Neural progenitor cell (in vitro differentiated cells): ENCODE measurements around the gene PPP1R13L. TPM values are rescaled to one million over a fixed set of nuclear protein-coding genes. Genes with fewer than 3 reads are reported as not detected.
"Not testable (repeated sequence)": the region's sequence is repeated elsewhere in the genome, so short reads cannot be mapped to it uniquely, and the experiment has no call there.

ENCODE experiments used
- DNase-seq: peaks from one replicate; pipeline ENCODE4 v3.0.0-alpha.2; 2016; ENCODE audit warnings: low spot score
- H2AFZ ChIP-seq: fragments of 200-600 bp; sonication (generic); replicated peaks from 2 replicates; pipeline ENCODE4 v1.6.1; 2016; ENCODE audit warnings: antibody characterized with exemption
- H3F3A ChIP-seq: fragments of 200-600 bp; sonication (generic); 2 replicates; pipeline ENCODE4 v1.6.1; 2016; ENCODE audit warnings: antibody characterized with exemption, low read depth
- H3K27ac ChIP-seq: fragments of 200-600 bp; sonication (generic); 2 replicates; pipeline ENCODE4 v1.5.1; 2016; ENCODE audit warnings: mild to moderate bottlenecking
- H3K27me3 ChIP-seq: fragments of 200-600 bp; sonication (generic); 2 replicates; pipeline ENCODE4 v1.6.1; 2016; ENCODE audit warnings: mild to moderate bottlenecking, moderate library complexity
- H3K36me3 ChIP-seq: fragments of 200-600 bp; sonication (generic); 2 replicates; pipeline ENCODE4 v1.5.1; 2016
- H3K4me1 ChIP-seq: fragments of 200-600 bp; sonication (generic); 2 replicates; pipeline ENCODE4 v1.6.1; 2016; ENCODE audit warnings: mixed run types
- H3K4me2 ChIP-seq: fragments of 200-600 bp; sonication (generic); 2 replicates; pipeline ENCODE4 v1.6.1; 2016
- H3K4me3 ChIP-seq: fragments of 200-600 bp; sonication (generic); 2 replicates; pipeline ENCODE4 v1.5.1; 2016
- H3K79me2 ChIP-seq: fragments of 200-600 bp; sonication (generic); 2 replicates; pipeline ENCODE4 v1.6.1; 2016; ENCODE audit warnings: low read depth
- H3K9ac ChIP-seq: fragments of 200-600 bp; sonication (generic); 2 replicates; pipeline ENCODE4 v1.6.1; 2016
- H3K9me3 ChIP-seq: fragments of 200-600 bp; sonication (generic); 2 replicates; pipeline ENCODE4 v1.5.1; 2016; ENCODE audit warnings: low read depth
- H4K20me1 ChIP-seq: fragments of 200-600 bp; sonication (generic); 2 replicates; pipeline ENCODE4 v1.6.1; 2016; ENCODE audit warnings: low read depth
- H3K27ac Mint-ChIP-seq: 3 replicates; pipeline ENCODE4 v1.8.0; 2021; ENCODE audit warnings: mixed read lengths
- H3K27me3 Mint-ChIP-seq: 2 replicates; pipeline ENCODE4 v1.8.0; 2022; ENCODE audit warnings: low read depth, mild to moderate bottlenecking, inconsistent platforms, moderate library complexity, mixed read lengths; ENCODE audit not compliant: insufficient read depth
- H3K36me3 Mint-ChIP-seq: 3 replicates; pipeline ENCODE4 v1.8.0; 2021; ENCODE audit warnings: mixed read lengths
- H3K4me1 Mint-ChIP-seq: 3 replicates; pipeline ENCODE4 v1.8.0; 2021; ENCODE audit warnings: mixed read lengths
- H3K4me3 Mint-ChIP-seq: 3 replicates; pipeline ENCODE4 v1.8.0; 2021; ENCODE audit warnings: mild to moderate bottlenecking, moderate library complexity, mixed read lengths
- H3K9me3 Mint-ChIP-seq: 3 replicates; pipeline ENCODE4 v1.8.0; 2020; ENCODE audit warnings: mixed read lengths
- CTCF ChIP-seq: fragments of 200-600 bp; sonication (generic); IDR thresholded peaks from 2 replicates; pipeline ENCODE4 v1.5.1; 2017; ENCODE audit warnings: antibody characterized with exemption, mild to moderate bottlenecking
- EZH2 ChIP-seq: fragments of 200-600 bp; sonication (generic); IDR thresholded peaks from 2 replicates; pipeline ENCODE4 v1.6.1; 2017; ENCODE audit warnings: antibody characterized with exemption, mild to moderate bottlenecking, moderate library complexity
- EZH2phosphoT487 ChIP-seq: fragments of 200-600 bp; sonication (generic); IDR thresholded peaks from 2 replicates; pipeline ENCODE4 v1.6.1; 2017; ENCODE audit warnings: antibody characterized with exemption
- total RNA-seq: library from RNA; depleted of rRNA; stranded (reverse); fragments of >200 nt; gene quantifications from 2 replicates; pipeline ENCODE4 v1.2.3, GENCODE V29; 2015; ENCODE audit warnings: low replicate concordance

Gene PPP1R13L
- total RNA-seq, 1 donor from 2014 or later, result 2.9 TPM

DNA sequence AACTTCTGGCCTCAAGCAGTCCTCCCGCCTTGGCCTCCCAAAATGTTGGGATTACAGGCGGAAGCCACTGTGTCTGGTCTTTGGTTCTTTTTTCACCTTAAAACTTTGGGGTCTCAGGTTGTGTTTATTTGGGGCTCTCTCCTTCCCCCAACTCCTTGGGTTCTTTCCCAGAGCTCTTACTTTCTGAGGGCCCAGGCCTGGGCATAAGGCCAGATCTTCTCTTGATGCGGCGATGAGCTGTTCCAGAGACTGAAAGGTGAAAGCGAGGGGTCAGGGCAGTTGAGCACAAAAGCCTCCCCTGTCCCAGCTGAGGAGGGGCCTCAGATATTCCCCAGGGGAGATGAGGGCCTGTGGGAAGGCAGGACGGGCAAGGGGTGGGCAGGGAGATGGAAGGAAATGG is 8.6 kb upstream of the PPP1R13L start:
- H3K4me2 ChIP-seq, result no peak overlapping the region
- H3K9me3 ChIP-seq, result no peaks in the 10 kb centered on the region
- TF ChIP-seq CTCF (no peak), EZH2 (no peak), EZH2phosphoT487 (no peak)
- no peaks in the 10 kb centered on the region for H3F3A ChIP-seq
- no peaks in the 10 kb centered on the region for H4K20me1 ChIP-seq
- no peak overlapping the region for H3K9ac ChIP-seq
- H3K36me3 Mint-ChIP-seq, result peaks cover 18% of the 10 kb centered on the region
- H3K9me3 Mint-ChIP-seq, result no peaks in the 10 kb centered on the region
- no peak overlapping the region for H2AFZ ChIP-seq
- H3K27me3 Mint-ChIP-seq, result peaks cover 6% of the 10 kb centered on the region
- H3K4me3 ChIP-seq, result no peak overlapping the region
- no peaks in the 10 kb centered on the region for H3K4me1 ChIP-seq
- H3K36me3 ChIP-seq, result no peaks in the 10 kb centered on the region
- H3K27ac ChIP-seq, result no peak overlapping the region
- no peaks in the 10 kb centered on the region for H3K79me2 ChIP-seq
- no peak overlapping the region for H3K27ac Mint-ChIP-seq
- no peak overlapping the region for H3K4me3 Mint-ChIP-seq
- DNase-seq, result no peak
- H3K4me1 Mint-ChIP-seq, result no peaks in the 10 kb centered on the region
- H3K27me3 ChIP-seq, result no peaks in the 10 kb centered on the region

GRCh38 chr19:45410330-45410729 is 5.5 kb upstream of the PPP1R13L start:
- not testable (repeated sequence) for H3K27me3 ChIP-seq, H3K4me3 ChIP-seq, H3K79me2 ChIP-seq, H3K9me3 Mint-ChIP-seq, H3K4me1 Mint-ChIP-seq, H3K9ac ChIP-seq, H3K4me1 ChIP-seq, H2AFZ ChIP-seq, H4K20me1 ChIP-seq, H3K36me3 ChIP-seq, H3K27me3 Mint-ChIP-seq, H3K27ac ChIP-seq, DNase-seq, H3F3A ChIP-seq, H3K27ac Mint-ChIP-seq, H3K9me3 ChIP-seq, H3K4me2 ChIP-seq
- H3K4me3 Mint-ChIP-seq, result peak overlapping the region; percentile 4
- H3K36me3 Mint-ChIP-seq, result peaks cover 13% of the 10 kb centered on the region

GRCh38 chr19:45409557-45409920 is 4.7 kb upstream of the PPP1R13L start:
- Histone ChIP-seq H2AFZ (no peak overlapping the region), H3K4me1 (peaks cover 6% of the 10 kb centered on the region), H3K79me2 (peaks cover 8% of the 10 kb centered on the region), H3K27me3 (peaks cover 7% of the 10 kb centered on the region), H3K9me3 (no peaks in the 10 kb centered on the region), H3F3A (peaks cover 3% of the 10 kb centered on the region), H4K20me1 (no peaks in the 10 kb centered on the region), H3K4me3 (no peak overlapping the region), H3K27ac (no peak overlapping the region), H3K4me2 (no peak overlapping the region), H3K36me3 (no peaks in the 10 kb centered on the region), H3K9ac (no peak overlapping the region)
- Mint-ChIP-seq H3K27me3 (peaks cover 8% of the 10 kb centered on the region), H3K27ac (no peak overlapping the region), H3K36me3 (peaks cover 10% of the 10 kb centered on the region), H3K4me1 (peaks cover 15% of the 10 kb centered on the region), H3K4me3 (no peak overlapping the region), H3K9me3 (no peaks in the 10 kb centered on the region)
- DNase-seq, result no peak
- TF ChIP-seq EZH2phosphoT487 (no peak), EZH2 (no peak), CTCF (no peak)

GRCh38 chr19:45408830-45409556 is 4.1 kb upstream of the PPP1R13L start:
- Mint-ChIP-seq H3K36me3 (peaks cover 7% of the 10 kb centered on the region), H3K4me3 (no peak overlapping the region), H3K27me3 (peaks cover 12% of the 10 kb centered on the region), H3K4me1 (peaks cover 20% of the 10 kb centered on the region), H3K27ac (no peak overlapping the region), H3K9me3 (no peaks in the 10 kb centered on the region)
- Histone ChIP-seq H3K79me2 (peaks cover 8% of the 10 kb centered on the region), H3K27ac (no peak overlapping the region), H3K4me1 (peaks cover 7% of the 10 kb centered on the region), H3K9me3 (no peaks in the 10 kb centered on the region), H3K27me3 (peaks cover 13% of the 10 kb centered on the region), H2AFZ (no peak overlapping the region), H3K36me3 (no peaks in the 10 kb centered on the region), H3K4me2 (no peak overlapping the region), H3K4me3 (no peak overlapping the region), H3F3A (peaks cover 4% of the 10 kb centered on the region), H3K9ac (no peak overlapping the region), H4K20me1 (peaks cover 1% of the 10 kb centered on the region)
- TF ChIP-seq CTCF (no peak), EZH2phosphoT487 (no peak), EZH2 (no peak)
- no peak for DNase-seq
